ENCODE results near the gene RPLP2.

- TF ChIP-seq CTCF (conservative IDR thresholded peaks at IDR 0.05) (no peak), EZH2 (IDR thresholded peaks at IDR 0.05; ENCODE audit: low read depth) (no peak)
Observed at GRCh38 chr11:782264-783174, 27.2 kb upstream of the RPLP2 start.
